GM18870 (cell line): Measurements from ENCODE around the gene BRD2.

ENCODE experiments used
- ATAC-seq: cut with Tn5 transposase; IDR thresholded peaks from one replicate; pipeline ENCODE4 v1.9.1; 2021; ENCODE audit warnings: moderate library complexity; ENCODE audit not compliant: unreplicated experiment

Gene BRD2

DNA sequence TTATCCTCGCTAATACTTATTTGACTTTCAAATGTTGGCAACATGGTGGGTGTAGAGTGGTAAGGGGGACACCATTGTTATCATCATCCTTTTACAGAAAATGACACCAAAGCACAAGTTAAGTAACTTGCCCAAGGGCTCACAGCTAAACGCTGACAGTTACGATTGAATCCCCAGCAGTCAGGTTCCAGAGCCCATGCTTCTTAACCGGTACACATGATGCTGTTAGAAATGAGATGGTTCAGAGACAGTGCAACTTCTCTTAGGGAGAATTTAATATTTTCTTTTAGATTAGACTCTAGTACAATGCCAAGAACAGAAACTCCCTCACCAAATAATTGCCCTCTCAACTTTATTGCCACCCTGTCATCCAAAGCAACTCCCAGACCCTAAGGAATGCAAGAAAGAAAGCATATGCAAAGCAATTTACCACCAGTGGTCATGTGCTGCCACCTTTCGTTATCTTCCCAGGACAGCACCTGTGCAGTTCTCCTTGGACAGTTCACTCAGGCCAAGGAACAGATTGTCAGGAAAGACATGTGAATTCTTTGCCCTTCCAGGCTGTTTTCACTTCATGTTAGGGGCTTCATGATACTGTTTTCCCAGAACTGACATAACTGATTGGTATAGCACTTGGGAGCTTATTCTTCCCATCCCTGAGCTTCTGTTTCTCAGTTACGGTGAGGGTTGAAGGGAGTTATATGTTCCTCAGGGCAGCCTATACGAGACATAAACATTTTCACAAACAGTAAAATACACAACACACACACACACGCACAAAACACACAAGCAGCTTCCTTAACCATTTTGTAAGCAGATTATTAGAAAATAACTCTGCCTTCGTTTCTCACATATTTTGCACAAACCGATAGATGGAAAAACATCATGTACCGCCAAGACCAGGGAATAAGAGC is 20.6 kb upstream of the BRD2 start:
- no peak for ATAC-seq

DNA sequence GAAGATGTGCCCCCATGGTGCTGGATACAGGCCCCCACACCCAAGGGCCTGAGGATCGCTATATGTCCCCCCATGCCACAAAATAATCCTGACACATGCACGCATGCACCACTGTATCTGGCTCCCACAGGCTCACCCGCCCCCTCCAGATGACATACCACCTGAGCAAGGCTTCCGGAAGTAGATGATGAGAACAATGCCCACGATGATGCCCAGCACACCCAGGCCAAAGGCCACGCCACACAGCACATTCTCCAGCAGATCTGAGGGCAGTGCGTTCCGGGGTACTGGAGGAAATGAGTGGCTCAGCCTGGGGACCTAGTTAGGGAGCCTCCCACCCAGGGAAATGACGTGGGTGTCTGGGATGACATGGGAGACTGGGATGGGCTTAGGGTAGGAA is 19.3 kb upstream of the BRD2 start:
- ATAC-seq = no peak

DNA sequence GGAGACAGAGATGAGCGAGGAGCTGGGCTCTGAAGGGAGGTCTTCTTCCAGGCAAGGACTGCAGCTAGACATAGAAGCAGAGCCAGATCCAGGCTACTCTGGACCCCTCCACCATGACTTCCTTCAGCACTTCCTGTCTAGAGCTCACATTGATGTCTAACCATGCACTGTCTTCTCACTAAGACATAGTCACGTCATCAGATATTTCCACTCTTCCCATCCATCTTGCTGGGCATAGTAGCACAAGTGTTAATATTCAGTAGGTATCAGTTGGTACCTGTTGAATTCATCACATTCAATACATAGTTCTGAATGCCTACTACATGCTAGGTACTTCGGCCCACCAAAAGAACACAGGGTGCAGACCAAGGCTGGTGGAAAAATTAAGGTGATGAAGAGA is 18.4 kb upstream of the BRD2 start:
- no peak for ATAC-seq

DNA sequence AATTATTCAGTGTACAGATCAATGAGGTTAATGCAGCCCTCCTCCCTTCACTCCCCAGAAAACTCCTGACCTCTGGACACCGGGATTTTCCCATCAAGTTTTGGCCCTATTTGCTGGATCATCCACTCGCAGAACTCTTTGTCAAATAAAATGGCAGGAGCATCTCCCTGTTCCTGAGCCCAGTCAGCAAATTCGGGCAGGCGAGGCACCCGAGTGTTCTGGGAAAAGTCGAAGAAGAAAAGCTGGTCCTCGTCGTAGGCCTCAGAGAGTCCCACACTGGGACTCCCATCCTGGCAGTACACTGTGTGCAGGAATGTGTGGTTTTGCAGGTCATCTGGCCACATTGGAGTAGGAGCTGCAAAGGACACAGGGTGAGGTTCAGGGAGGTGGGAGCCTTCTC is 17.9 kb upstream of the BRD2 start:
- no peak for ATAC-seq

DNA sequence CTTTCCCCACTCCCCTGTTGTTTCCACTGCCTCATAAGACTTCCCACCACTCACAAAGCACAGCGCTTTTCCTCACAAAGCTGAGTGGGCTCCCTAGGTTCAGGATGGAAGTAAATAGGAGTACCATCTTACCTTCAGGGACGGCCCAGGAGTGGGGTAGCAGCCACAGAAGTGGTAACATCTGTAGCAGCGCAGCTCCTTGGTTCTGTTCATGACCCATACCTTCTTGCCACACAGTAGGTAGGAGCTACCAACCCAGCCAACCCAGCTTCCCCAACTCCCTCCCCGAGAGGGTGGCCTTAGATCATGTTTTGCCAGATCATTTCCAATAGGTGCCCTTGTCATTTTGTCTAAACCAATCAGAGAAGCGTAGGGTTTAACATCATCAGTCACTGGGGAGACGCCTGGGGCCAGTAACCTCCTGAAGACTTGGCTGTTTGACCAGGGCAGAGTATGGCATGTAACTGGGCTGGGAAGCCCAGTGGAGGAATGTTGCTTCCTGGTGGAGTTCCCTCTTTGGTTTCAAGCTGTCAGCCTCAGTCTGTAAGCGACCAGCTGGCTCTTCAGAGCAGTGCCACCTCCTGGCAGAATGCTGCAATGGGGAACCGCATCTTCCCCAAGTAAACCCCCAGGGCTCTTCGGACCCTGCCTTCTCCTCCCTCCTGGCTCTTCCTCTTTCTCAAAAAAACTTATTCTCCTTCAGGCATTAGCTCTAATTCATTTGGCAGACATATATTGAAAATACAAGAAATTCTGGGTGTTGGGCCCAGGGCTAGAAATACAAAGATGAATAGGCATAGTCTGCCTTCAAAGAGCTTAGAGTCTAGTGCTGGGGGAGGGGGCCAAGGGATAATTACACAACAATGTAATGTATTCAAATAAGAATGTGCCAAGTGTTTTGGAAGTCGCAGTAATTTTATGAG is 15.3 kb upstream of the BRD2 start, which contains the start of gene HLA-DMA:
TSS of gene HLA-DMA (minus strand) at position 281 of the 923 bp plus-strand sequence. CDS start at position 220, 61 bp downstream.
- ATAC-seq = peak; percentile 86

DNA sequence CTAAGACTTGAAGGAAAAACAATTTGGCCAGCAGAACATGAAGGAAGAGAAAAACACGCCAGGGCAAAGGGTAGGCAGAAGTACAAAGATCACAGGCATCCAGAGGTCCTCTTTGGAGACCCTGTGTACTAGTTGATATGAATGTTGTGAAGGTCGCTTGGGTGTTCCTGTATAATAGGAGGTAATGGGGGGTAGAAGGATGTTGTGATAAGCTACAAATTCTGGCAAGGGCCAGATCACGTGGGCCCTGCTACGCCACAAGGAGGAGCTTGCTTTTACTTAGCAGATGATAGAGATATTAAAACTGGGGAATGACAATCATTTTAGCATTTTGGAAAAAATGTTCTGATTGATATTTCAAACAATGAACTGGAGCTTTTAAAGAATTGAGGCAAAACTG is 14.6 kb upstream of the BRD2 start:
- ATAC-seq = no peak

DNA sequence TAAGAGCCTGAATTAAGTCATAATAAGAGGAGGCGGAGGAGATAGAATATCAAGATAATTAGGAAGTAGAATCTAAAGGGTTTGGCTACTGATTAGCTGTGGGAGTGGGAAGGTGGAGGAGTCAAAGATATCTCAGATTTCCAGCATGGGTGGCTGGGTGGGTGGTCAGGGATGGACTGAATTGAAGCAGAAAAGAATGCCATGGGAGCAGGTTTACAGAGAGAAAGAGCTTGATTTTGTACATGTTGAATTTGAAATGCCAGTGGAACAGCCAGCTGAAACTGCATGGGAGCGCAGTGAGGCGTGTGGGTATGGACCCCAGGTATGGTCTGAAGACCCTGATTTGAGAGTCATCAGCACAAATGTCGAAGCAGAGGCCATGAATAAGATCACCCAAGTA is 14.1 kb upstream of the BRD2 start:
- ATAC-seq = no peak

DNA sequence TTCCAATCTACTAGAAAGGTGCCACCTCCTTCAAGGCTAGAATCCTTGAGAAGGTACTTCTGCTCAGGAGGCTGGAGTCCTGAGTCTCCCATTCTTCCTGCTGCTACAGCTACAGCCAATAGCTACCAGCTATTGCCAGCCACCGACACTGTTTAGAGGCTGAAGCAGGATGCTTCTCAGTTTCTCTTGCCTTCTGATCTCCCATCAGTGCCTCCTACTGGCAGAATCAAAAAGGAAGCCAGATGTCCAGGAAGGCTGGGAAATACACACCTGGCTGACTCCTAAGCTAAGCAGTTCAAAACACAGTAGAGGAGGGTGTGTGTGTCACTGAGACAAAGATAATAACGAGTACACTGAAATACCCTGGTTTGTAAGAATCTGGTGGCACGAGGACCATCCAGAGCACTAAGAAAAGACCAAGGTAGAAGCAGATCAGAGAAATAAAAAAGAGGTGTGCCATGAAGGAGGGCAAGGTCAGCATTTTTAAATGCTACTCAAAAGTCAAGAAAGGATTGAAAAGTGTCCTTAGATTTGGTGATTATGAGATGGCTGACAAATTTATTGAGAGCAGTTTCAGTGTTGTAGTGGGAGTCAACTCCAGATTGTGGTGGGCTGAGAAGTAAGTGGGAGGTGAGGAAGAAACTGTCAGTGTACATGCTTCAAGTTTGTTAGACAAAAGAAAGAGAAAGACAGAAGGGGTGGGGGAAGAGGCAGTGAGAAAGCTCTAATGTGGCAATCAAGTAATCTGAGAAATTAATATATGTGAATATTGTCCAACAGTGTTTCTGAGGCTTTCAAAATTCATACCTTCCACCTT is 13.2 kb upstream of the BRD2 start:
- no peak for ATAC-seq

DNA sequence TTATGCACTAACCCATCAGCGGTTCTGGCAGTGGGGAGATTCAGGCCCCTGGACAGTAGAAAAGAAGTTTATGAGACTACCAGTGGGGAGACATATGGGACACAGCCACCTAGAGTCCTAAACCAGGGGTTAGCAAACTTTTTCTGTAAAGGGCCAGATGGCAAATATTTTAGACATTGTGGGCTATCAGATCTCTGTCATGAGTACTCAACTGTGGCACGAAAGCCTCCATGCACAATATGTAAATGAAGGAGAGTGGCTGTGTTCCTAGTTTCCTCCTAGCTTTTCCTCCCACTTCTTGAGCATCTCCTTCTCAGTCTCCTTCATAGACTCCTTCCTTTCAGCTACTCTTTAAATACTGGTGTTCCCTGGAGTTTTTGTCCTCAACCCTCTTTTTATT is 12.2 kb upstream of the BRD2 start:
- no peak for ATAC-seq

DNA sequence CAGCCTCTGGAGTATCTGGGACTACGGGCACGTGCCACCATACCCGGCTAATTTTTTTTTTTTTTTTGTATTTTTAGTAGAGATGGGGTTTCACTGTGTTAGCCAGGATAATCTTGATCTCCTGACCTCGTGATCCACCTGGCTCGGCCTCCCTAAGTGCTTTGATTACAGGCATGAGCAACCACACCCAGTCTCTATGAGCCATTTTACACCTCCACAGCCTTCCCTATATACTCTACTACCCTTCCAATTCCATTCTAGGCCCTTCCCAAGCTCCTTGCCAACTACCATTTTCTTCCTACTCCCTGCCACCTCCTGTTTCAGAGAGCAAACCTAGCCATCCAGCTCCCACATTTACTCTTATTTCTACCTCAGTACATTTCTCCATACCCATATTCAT is 7.8 kb upstream of the BRD2 start:
- no peak for ATAC-seq

DNA sequence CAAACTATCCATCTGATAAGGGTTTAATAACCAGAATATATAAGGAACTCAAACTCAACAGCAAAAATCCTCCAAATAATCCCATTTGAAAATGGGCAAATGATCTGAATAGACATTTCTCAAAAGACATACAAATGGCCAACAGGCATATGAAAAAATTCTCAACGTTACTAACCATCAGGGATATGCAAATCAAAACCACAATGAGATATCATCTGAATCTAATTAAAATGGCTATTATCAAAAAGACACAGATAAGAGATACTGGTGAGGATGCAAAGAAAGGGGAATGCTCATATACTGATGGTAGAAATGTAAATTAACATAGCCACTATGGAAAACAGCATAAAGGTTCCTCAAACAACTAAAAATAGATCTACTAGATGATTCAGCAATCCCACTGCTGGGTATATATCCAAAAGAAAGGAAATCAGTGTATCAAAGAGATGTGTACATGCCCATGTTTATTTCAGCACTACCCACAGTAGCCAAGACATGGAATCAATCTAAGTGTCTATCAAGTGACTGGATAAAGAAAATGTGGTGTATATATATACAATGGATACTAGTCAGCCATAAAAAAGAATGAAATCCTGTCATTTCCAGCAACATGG is 6.1 kb upstream of the BRD2 start:
- no peak for ATAC-seq

DNA sequence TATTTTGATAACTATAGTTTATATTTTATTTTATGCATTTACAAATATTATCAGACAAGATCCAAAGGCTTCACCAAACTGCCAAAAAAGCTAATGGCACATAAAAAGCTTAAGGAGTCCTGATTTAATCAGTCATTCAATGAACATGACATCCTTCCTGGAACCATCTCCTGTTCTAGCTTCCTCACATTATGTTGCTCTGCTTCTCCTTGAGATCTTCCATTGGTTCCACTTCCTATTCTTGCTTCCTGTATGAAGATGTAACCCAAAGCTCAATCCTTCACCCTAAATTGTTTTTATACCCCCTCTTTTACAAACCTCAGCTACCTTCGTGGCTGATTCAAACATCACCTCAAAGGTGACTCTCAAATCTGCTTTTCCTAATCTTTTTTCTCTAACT is 4.5 kb upstream of the BRD2 start:
- no peak for ATAC-seq

DNA sequence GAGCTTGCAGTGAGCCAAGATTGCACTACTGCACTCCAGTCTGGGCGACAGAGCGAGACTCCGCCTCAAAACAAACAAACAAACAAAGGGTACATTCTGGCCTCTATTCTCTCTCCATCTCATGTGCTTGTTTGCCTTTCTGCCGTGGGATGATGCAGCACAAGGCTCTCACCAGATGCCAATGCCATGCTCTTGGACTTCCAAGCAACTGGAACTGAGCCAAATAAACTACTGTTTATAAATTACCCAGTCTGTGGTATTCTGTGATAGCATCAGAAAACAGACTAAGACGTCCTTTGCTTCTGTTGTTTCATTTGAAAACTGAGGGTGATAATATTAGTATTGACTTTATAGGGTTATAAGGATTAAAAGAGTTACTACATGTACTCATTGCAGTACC is 3.6 kb upstream of the BRD2 start:
- no peak for ATAC-seq

DNA sequence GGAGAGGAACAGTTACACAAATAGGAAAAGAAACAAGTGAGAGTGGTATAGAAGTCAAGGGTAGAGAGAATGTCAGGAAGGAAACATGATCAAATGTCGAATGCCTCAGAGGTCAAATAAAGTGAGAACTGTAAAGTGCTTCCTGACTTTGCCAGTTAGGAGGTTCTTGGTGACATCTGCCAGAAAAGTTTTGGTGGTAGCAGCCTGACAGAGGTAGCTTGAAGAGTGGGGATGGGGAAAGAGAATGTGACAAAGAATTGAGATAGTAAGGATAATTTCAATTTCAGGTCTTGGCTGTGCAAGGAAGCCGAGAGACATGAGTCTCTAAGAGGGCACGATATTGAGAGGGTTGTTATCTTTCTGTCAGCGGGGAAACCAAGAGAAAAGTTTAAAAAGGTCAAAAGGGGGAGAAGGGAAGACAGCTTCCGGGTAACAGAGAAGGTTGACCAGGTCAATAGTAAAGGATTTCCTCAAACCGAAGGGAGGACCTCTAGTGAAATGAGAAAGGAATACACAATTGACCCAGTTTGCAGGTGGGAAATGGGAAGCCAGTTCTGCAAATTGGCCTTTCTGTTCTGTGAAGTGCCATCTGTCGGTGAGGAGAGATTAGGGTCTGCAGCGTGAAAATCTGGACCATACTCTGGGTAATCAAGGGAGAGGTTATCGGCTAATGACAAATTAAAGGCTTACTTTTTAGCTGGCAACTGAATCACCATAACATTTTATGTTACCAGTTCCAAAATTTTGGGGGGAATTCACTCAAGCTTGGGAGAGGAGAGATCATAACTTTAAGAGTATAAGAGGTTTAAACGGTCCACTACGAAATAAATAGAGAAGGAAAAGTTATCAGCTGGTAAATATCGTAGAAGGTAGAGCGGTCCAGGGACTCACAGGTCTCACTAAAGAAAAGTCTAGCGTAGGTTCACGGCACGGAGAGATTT is 973 bp upstream of the BRD2 start:
- ATAC-seq = no peak

DNA sequence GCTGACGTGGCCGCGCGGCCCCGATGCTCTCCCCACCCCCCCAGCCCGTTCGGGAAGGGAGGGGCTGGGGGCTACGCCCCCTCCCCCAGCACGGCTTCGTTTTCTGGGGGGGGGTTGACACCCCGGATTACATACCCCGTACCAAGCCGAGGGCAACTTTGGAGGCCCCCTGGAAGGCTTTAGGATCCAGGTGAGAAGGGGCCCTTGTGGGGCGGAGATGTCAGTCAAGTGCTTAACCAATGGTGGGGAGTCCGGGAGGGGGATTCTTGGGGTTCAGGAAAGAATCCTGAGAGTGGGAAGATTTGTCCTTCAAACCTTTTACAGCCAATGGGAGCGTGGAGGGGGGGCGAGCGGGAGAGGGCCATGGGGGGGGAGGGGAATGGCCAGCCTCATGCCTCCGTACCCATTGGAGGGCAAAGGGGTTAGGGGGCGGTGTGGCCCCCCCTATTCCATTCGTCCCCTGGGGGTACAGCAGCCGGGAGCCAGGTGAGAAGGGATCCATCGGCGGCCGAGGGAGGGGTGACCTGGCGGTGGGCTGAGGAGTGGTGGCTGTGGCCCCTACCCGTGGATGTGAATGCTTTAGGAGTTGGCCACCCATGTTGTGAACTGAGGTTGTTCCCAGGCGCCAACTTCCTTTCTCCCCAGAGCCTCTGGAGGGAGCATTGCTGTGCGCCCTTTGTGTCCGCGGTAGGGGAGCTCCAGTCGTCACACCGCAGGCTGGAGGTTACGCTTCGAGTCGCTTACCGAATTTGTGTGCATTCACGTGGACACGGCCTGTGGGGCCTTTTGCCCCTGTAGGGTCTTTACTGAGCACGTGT is 682 bp downstream of the BRD2 start:
- no peak for ATAC-seq

DNA sequence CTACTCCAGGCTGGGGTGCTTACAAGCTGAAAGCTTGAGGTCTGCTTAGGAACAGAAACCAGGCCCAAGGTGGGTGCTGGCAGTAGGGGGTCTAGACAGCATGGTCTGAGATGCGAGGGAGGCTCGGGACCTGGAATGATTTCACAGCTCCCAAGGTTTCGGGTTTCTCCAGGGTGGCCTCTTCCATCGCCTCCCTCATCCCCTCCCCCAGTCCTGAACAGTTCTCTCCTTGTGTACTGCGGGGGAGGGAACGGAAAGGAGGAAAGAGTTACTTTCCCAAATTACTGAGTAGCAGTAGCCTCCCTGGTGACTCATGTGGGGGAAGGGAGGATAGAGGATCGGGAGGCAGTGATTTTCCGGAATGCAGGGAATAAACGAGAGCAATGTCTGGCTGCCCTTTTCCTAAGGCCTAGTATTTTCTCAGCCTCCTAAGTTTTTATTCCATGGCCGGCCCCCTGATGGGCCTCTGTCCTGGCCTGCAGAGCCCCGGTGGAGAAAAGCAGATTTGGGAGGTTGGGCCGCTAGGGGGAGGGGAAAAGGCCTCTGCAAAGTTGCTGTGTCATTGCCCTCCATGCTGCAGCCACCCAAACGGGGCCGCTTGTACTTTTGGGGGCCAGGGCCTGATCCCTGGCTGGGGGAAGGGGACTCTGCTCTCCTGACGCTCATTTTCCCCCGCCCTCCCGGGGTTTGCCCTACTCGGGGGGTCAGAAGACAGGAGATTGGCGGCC is 1.5 kb downstream of the BRD2 start:
- ATAC-seq = no peak

DNA sequence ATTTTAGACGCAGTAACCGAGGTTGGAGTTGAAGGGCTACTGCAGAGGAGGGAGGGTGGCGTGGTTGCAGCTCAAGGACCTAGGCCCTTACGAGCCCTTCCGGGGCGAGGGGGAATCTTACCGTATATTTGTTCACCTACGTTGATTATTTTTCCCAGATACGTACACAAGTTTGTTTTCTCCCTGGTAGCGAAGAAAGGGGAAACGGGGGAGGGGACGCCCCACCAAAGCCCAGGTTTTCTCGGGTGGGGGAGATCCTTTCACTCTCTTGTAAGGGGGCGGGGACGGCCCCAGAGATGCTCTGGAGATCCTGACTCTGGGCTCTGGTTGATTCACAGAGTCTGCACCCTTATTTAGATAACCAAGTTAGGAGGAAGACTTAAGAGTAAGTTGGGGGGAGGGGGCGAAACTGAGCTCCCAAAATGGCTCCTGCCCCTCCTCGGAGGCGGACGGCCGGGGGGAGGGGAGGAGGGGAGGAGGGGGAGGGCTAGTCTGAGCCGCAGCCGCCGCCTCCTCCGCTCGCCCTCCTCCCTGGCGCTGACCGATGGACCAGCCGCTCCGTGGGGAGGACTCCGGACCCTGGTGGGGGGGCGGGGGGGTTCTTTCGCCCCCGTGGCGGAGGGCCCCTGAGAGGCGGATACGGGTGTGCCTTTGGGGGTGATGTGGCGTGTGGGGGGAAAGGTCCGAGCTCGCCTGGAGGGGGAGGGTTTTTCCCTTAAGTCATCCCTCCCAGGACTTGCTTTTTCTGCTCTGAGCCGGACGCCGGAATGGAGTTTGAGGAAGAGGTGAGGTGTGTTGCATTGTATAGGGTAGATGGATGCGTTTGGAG is 2.2 kb downstream of the BRD2 start:
- ATAC-seq = no peak
